Panc1 (cell line): ENCODE data around the gene SPAG6.

Experiments
- POLR2AphosphoS5 ChIP-seq: IDR thresholded peaks from 2 replicates; pipeline ENCODE4 v1.6.1; 2012; ENCODE audit warnings: mild to moderate bottlenecking, low read depth, low read length, moderate library complexity
- TF ChIP-seq, protein P1 (sequence below): fragments of 450-650 bp; IDR thresholded peaks from 2 replicates; pipeline ENCODE4 v1.5.1; 2017; ENCODE audit warnings: mild to moderate bottlenecking

DNA sequence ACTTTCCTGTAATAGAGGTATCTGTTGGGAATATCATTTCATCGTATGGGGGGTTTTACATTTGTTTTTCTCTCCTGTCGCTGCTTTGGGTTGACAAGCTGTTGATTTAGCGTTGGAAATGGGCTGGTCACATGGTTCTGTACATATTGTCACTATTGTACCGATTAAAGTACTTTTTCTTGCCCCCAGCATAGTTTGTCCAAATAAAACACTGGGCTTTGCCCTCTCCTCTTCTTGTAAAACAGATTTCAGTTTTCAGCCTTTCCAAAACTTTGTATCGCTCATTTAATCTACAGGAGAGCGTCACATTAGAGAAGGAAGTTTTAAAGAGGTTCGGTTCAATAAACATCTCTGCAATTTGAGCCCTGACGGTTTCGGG is 20.4 kb upstream of the SPAG6 start:
- TF ChIP-seq, protein P1, sequence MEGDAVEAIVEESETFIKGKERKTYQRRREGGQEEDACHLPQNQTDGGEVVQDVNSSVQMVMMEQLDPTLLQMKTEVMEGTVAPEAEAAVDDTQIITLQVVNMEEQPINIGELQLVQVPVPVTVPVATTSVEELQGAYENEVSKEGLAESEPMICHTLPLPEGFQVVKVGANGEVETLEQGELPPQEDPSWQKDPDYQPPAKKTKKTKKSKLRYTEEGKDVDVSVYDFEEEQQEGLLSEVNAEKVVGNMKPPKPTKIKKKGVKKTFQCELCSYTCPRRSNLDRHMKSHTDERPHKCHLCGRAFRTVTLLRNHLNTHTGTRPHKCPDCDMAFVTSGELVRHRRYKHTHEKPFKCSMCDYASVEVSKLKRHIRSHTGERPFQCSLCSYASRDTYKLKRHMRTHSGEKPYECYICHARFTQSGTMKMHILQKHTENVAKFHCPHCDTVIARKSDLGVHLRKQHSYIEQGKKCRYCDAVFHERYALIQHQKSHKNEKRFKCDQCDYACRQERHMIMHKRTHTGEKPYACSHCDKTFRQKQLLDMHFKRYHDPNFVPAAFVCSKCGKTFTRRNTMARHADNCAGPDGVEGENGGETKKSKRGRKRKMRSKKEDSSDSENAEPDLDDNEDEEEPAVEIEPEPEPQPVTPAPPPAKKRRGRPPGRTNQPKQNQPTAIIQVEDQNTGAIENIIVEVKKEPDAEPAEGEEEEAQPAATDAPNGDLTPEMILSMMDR = no peak
- no peak for TF ChIP-seq POLR2AphosphoS5
